OCI-LY7 (cell line): Measurements from ENCODE around the gene TULP4.

Experiments used
- EZH2phosphoT487 ChIP-seq: fragments of 200-600 bp; sonication (generic); IDR thresholded peaks from 2 replicates; pipeline ENCODE4 v1.6.1; 2018; ENCODE audit warnings: low read depth, borderline replicate concordance, mild to moderate bottlenecking, mixed run types, antibody characterized with exemption, low read length, moderate library complexity, mixed read lengths
- TF ChIP-seq, protein P1 (sequence below): fragments of 200-600 bp; sonication (generic); conservative IDR thresholded peaks from 2 replicates; pipeline ENCODE4 v1.5.1; 2014; ENCODE audit warnings: mild to moderate bottlenecking, antibody characterized with exemption, low read length, moderate library complexity, mixed read lengths

DNA sequence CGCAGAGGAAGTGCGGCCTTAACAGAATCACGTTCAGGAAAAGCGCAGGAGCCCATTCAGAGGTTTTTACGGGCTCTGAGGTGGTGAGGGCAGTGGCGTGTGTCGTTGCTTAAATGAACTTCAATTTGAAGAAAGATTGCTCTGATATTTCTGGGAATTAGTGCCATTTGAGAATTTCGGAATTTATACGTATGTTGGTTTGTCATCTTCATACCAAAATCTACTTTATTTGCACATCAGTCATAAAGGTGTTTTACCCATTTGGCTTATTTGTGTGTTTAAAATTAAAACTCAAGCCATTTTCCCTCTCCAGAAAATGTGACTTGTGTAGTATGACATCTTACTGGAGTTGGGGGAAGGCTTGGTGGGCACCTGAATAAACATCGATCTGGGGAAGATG is 48.1 kb upstream of the TULP4 start:
- TF ChIP-seq, protein P1, sequence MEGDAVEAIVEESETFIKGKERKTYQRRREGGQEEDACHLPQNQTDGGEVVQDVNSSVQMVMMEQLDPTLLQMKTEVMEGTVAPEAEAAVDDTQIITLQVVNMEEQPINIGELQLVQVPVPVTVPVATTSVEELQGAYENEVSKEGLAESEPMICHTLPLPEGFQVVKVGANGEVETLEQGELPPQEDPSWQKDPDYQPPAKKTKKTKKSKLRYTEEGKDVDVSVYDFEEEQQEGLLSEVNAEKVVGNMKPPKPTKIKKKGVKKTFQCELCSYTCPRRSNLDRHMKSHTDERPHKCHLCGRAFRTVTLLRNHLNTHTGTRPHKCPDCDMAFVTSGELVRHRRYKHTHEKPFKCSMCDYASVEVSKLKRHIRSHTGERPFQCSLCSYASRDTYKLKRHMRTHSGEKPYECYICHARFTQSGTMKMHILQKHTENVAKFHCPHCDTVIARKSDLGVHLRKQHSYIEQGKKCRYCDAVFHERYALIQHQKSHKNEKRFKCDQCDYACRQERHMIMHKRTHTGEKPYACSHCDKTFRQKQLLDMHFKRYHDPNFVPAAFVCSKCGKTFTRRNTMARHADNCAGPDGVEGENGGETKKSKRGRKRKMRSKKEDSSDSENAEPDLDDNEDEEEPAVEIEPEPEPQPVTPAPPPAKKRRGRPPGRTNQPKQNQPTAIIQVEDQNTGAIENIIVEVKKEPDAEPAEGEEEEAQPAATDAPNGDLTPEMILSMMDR: no peak
- TF ChIP-seq EZH2phosphoT487: no peak
